Measurements from ENCODE around the gene PCMTD2.

PCMTD2 gene

DNA sequence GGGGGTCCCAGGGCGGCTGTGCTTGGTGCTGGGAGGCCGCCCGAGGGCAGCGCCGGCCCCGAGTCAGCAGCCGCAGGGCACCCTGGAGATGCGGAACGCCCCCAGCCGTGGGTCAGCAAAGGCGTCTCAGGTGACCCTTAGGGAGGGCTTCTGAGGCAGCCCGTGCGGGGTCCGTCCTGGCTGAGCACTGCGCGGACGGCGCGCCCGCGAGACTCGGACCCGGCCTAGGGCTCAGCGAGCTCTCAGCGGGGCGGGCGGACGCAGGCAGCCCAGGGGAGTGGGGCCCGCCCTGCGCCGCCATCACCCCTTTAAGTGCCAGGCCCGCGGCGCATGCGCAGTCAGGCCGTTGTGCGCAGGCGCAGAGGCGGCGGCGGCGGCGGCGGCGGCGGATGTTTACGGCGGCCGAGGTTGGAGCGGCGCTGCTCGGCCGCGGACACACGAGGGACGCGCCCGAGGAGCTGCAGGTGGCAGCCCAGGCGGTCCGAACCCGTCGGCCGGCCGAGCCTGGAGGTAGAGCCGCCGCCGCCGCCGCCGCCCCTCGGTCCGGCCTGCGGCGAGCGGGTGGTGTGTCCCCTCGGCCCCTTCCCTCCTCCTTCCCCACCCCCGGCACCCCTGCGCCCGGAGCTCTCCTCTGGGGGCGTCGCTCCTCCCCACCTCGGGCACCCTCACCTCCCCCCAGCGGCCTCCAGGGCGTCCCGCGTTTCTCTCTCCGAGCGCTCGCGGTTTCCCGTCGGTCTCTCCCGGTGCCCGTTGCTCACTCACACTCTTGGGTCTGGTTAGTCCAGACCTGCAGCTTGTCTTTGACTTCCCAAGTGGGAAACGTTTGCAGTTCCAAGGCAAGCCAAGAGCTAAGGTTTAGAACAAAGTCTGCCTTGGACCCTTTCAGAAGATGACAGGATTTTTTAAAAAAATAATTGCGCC is at the start of gene PCMTD2:
Gene PCMTD2, plus strand, starts transcription at position 388 of the 921 bp plus-strand sequence. CDS start 4,218 bp downstream, outside the sequence.
- peak; percentile 83 for DNase-seq (ENCODE audit: low read depth)

DNA sequence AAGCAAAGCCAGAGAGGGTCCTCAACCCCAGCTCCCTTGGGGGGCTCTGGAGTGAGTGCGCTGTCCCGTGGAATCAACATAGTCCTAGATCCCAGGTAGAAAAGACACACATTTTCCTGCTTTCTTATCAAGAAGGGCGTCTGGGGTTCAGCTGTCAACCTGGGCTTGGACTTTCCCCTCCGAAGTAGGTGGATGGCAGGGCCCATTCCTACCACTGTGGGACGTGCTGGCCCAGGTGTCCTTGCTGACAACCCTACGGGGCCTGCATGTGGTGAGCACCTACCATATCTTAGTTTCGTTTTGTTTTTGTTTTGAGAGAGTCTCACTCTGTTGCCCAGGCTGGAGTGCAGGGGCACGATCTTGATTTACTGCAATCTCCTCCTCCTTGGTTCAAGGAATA is 48.9 kb upstream of the PCMTD2 start:
- DNase-seq (ENCODE audit: low read depth), result no peak

DNA sequence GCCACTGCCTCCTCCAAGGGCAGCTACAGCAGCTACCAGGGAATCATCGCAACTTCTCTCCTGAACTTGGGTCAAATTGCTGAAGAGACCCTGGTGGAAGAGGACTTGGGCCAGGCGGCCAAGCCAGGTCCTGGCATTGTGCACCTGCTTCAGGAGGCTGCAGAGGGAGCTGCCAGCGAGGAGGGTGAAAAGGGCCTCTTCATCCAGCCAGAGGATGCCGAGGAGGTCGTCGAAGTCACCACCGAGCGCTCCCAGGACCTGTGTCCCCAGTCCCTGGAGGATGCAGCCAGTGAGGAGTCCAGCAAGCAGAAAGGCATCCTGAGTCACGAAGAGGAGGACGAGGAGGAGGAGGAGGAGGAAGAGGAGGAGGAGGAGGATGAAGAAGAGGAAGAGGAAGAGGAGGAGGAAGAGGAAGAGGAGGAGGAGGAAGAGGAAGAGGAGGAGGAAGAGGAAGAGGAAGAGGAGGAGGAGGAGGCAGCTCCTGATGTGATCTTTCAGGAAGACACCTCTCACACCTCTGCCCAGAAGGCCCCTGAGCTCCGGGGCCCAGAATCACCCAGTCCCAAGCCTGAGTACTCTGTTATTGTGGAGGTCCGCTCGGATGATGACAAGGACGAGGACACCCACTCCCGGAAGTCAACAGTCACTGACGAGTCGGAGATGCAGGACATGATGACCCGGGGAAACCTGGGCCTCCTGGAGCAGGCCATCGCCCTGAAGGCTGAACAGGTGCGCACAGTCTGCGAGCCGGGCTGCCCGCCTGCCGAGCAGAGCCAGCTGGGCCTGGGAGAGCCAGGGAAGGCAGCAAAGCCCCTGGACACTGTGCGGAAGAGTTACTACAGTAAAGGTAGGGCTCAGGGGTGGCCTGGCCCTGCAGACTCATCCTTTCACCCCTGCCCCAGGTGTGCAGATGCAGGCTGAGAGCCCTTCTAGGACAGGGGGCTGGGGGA is 47.6 kb upstream of the PCMTD2 start:
- DNase-seq (ENCODE audit: low read depth), result no peak

DNA sequence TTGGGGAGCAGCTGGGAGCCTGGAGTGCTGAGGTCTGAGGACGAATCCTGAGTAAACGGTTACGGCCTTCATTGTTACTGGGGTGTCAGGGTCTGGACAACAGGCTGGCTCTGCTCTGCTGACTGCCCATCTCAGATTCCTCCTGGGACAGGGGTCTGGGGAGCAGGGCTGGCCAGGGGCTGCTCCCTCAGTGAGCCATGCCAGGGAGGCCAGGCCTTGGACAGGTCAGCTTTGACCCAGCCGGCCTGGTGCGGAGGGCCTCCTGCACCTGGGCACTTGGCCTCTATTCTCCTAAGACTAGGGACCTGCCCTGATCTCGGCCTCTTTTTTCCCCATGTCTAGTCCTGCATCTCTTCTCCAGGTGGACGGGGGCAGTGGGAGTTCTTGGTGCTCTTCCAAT is 46.4 kb upstream of the PCMTD2 start:
- DNase-seq (ENCODE audit: low read depth), result no peak

DNA sequence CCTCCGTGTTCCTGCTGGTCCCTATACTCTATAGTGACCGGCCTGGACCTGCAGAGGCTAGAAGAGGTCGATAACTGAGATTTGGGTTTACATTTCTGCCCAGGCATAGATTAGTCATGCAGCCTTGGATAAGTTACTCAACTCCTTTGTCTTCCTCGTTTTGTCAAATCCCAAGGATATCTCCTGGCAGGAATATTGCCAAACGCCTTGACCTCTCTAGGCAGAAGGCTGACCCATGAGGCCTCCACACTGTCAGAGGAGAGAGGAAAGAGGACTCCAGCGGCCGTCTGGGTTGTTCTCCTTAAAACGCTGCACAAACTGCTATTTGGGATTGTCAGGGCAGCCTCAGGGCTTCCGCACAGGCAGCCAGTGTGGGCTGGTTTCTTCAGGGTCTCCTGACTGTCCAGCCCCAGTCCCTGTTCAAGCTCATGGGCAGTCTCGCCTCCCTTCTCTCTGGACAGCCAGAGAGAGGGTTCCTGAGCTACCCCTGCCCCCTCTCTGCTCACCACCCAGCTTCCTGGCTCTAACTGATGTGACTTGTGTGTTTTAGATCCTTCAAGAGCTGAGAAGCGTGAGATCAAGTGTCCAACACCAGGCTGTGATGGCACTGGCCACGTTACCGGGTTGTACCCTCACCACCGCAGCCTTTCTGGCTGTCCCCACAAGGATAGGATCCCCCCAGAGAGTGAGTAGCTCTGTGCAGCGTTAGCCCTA is 44.7 kb upstream of the PCMTD2 start:
- DNase-seq (ENCODE audit: low read depth), result no peak

DNA sequence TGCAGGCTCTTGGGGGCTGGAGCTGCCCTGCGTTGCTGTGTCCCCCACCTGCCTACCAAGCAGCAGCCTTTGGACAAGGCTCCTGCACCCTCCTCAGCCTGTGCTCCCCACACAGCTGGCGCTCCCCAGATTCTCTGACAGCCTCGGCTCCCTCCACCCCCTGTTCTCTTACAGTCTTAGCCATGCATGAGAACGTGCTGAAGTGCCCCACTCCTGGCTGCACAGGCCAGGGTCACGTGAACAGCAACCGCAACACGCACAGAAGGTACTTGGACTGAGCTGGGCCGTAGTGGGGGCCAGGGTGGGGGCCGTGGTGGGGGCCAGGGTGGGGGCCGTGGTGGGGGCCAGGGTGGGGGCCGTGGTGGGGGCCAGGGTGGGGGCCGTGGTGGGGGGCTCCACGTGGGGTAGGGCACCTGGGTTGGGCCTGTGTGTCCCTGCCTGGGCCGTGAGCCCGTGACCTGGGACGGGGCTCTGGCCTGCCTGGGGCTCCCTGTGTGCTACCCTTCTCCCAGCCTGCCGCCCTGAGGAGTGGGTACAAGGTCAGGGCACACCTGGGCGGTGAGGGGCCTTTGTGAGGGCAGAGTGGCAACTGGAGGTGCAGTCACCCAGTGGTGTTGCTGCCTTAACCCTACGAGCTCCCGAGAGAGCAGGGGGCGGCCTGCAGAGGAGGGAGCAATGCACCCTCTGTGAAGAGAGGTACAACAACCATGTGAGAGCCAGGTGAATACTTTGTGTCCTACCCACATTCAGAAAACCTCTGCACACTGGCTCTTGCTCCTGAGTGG is 43.5 kb upstream of the PCMTD2 start:
- DNase-seq (ENCODE audit: low read depth), result no peak

DNA sequence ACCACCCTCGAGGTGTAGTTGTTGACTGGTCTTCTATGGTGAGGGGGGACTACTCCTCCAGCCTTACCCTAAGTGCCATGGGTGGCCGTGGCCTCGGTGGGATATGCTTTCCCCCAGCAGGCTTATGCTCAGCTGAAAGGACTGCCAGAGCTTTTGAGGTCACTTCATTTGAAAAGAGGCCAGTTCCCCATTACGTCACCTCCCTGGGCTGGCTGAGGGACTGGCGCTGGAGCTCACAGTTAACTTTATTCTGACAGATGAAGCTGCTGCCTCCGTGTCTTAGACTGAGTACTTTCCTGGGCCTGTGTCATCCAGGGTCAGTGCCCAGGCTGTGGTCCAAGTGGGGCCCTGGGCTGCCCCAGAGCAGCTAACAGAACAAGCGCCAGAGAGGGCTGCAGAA is 42.8 kb upstream of the PCMTD2 start:
- DNase-seq (ENCODE audit: low read depth), result peak; percentile 59

DNA sequence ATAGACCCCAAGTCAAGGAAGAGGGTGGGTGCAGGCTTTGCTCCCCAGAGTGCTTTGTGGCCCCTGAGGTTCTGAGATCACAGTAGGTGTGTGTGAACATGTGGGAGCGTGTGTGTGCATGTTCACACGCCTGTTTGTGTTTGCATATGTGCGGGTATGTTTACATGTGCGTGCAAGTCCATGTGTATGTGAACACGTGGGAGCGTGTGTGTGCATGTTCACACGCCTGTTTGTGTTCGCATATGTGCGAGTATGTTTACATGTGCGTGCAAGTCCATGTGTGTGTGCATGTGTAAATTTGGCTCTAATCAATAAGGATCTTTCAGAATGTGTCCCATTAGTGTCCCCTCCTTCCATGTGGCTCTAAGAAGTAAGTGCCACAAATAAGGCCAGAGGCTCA is 41.4 kb upstream of the PCMTD2 start:
- DNase-seq (ENCODE audit: low read depth), result no peak

DNA sequence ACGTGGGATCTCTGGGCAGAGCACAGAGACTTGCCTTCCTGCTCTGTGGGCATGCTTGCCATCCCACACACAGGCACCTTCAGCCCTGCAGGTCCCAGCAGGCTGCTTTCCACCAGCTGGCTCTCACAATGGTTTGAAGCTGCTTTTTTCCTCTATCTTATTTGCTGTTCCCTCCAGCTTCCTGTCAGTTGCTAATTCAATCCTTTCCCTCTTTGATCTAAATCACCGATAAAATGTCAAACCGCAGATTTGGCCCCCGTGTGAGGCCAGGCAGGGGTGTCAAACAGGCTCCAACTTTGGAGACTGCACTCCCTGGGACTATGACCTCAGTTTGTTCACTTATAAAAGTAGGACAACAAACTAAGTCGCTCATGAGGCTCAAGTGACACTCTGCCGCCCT is 40.6 kb upstream of the PCMTD2 start:
- no peak for DNase-seq (ENCODE audit: low read depth)

DNA sequence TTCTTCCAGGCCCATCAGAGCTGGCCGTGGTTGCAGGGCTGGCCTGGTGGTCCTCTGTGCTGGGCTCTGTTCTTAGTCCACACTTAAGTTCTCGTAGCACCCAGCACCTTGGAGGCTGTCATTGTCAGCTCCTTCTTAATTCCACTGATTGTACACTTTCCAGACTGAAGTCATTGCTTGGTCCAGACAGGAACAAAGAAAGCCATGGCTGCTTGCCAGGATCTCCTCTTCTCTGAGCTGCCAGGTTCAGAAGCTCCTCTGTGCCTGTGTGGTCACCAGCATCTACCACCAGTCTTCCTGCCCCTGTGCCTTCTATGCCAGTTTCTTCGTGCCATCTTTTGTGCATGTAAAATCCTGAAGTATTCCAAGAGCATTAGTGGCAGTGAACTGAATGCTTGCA is 39.5 kb upstream of the PCMTD2 start:
- DNase-seq (ENCODE audit: low read depth), result peak; percentile 15

DNA sequence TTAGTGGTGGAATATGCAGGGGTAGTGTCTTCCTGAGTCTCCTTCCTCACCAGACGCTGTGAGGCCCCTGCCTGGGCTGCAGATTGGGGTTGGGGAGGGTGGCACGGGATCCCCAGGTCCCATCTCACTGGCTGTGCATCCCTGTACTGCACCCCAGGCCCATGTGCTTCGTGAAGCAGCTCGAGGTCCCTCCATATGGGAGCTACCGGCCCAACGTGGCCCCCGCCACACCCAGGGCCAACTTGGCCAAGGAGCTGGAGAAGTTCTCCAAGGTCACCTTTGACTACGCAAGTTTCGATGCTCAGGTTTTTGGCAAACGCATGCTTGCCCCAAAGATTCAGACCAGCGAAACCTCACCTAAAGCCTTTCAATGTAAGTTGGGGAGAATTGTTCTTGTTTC is 38.6 kb upstream of the PCMTD2 start:
- no peak for DNase-seq (ENCODE audit: low read depth)

DNA sequence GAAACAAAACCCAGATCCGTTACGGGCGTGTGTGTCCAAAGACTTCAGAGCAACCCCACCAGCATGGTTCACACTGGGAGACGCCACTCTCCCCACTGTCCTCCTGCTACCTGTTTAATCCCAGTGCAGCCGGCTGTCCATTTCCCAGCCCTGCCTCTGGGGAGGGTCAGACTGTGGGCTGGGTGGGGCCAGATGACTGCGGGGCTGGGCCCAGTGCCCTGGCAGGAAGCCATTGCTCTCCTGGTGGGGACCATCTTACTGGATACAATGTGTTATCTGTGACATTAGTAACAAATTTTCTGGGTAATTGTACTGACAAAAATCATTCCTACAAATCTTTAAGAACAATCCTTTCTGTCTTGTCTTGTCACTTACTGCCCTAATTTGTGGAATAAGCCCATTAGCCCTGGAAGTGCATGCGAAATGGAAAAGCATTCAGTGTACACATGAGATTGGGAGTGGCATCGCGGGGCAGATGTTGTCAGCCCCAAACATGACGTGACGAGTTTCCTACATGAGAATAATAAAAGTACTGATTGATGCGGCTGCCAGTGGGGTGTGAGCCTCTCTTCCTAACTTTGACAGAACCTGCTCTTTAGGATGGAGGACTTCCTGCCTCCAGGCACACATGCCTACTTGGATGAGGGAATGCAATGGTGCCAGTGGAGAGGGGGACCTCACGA is 37.9 kb upstream of the PCMTD2 start:
- no peak for DNase-seq (ENCODE audit: low read depth)

DNA sequence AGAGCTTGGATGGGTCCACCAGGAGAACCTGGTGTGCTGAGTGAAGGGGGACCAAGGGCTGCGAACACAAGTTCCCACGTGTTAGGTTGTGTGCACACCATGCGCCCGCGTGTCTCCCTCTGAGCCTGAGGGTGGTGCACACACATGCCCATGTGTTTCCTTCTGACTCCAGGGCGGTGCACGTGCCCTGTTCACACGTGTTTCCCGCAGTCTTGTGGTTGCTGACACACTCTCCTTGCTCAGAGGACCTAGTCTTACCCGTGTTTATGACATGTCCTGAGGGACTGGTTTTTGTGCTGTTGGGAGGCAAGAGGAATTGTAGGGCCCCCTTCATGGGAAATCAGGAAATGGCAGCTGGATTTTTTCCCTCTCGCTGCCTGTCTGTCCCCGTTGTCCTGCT is 36.3 kb upstream of the PCMTD2 start:
- peak; percentile 31 for DNase-seq (ENCODE audit: low read depth)

DNA sequence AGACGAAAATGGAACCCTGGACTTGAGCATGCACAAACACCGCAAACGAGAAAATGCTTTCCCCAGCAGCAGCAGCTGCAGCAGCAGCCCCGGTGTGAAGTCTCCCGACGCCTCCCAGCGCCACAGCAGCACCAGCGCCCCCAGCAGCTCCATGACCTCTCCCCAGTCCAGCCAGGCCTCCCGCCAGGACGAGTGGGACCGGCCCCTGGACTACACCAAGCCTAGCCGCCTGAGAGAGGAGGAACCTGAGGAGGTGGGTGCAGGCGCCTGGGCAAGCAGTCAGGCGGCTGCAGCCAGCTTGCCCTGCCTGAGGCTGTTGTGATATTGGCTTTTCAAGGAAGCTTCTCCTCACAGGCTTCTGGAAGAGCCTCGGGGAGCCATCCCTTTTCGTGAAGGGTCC is 35.8 kb upstream of the PCMTD2 start:
- DNase-seq (ENCODE audit: low read depth), result no peak

DNA sequence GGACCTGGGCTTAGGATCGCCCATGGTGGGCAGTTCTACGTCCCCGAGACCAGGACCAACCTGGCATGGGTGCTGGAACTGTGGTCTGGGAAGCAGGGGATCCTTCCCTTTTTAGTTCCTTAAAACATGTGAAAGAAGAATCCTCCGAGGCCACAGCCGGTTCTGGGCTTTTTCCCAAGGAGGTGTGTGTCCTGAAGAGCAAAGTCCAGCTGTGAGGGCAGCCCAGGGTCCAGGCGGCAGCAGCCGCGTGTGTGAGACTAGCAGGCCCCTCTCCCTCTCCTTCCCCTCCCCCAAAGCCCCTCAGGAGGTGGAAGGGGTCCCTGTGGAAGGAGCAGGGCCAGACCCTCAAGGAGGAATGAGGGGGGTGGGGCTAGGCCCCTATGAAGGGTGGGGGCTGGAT is 35.1 kb upstream of the PCMTD2 start:
- no peak for DNase-seq (ENCODE audit: low read depth)

DNA sequence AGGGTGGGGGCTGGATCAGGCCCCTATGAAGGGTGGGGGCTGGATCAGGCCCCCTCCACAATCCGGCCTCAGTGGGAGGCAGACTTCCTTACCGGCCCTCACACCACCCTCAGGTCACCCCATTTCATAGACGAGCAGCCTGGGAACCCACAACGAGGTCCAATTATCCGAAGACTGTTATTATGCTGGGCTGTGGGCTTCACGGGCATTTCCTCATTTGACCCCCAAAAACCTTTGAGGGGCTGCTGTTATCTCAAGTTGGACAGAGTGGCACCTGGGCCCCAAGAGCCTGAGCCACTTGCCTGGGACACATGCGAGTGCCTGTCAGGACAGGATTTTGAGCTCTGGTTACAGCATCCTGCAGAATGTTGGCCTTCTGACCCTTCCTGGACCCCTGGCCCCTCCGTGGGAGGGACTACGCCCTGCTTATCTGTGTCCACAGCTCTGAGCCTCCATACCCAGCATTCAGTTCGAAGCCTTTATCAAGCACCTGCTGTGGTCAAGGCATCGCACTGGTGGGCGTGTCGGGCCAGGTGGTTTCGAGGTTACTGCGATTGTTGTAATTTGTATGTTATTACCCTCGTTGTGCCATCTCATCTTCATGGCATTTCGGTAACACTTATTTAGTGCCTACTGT is 34.5 kb upstream of the PCMTD2 start:
- DNase-seq (ENCODE audit: low read depth), result no peak

DNA sequence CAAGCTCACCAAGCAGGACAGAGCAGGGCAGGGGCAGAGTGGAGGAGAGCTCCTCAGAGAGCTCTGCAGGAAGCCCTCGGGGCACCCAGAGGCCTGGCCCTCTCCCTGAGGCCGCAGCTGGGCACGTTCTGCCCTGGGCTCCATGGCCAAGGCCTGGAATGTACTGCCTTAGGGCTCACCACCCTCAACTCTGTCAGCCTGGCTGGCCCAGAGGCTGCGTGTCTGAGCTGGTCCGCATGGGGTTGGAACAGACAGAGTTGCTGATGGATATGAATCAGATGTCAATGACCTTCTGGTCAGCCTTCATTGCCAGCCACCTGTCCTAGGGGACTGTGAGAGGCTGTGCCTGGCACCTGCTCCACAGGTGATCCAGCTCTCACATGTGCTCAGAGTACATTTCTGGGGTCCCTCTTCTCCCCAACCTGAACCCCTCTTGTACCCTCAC is 33.2 kb upstream of the PCMTD2 start:
- peak; percentile 61 for DNase-seq (ENCODE audit: low read depth)

DNA sequence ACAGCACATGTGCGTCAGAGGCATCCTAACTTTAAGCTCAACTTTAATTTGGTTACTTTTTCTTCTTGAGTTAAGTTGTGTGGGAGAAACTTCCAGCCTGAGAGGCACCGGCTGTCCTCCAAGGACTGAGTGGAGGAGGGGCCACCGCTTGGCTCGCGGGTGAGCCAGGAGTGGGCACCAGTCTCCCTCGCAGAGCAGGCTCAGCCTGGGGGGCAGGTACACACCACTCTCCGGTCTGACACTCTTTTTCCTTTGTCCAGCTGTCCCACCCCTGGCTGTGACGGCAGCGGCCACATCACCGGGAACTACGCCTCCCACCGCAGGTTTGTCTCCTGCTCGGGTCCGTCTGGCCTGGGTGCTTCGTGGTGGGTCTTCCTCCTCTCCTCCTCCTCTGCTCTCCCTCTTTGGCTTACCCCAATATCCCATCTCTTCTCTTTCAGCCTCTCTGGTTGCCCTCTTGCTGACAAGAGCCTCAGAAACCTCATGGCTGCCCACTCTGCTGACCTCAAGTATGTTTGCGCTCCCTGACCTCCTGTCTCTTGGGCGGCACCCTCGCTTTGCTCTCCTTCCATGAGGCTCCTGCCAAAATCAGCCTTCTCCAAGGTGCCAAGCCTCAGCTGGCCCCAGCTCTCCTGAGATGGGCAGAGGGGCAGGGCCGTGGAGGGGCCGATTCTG is 32.6 kb upstream of the PCMTD2 start:
- DNase-seq (ENCODE audit: low read depth), result no peak

DNA sequence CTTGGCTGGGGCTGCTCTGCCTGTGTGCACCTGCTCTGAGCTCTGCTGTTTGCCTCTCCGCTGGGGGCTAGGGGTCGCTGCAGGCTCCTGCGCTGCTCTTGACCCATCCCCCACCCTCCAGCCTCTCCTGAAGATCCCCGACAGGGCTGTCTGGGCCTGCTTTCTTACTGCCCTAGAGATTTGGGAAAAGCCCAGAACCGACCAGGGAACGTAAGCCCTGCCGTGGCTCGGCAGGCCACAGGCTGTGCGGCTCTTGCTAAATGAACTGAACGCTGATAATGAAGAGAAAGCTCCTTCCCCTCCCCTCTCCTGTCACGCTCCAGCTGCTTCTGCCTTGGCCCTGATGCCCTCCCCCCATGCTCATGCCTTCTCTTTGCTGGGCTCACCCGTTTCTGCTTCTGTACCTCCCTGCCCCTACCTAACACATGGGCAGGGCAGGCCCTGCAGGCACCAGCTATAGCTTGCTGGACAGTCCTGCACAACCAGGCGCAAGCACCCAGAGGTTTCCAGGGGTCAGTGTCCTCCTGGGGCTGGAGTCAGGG is 32.0 kb upstream of the PCMTD2 start:
- peak; percentile 11 for DNase-seq (ENCODE audit: low read depth)
